Heart right ventricle (tissue), 16 donors: ENCODE results near the gene ATP11B. TPM values are rescaled to one million over a fixed set of nuclear protein-coding genes. Genes with fewer than 3 reads are reported as not detected.

Source experiments
- ATAC-seq, 8 donors: fragments of 200-7000 bp; cut with Tn5 transposase; one replicate each; pipeline ENCODE4 v1.9.1; 2020; ENCODE audit warnings: mild to moderate bottlenecking in 8 of 8, moderate library complexity in 8 of 8, moderate number of reproducible peaks in 1 of 8
- DNase-seq, 2 donors: peaks; one replicate each; pipeline ENCODE4 v3.0.0-alpha.2; 2020
- H3K27ac ChIP-seq, 10 donors: fragments of 200-600 bp; sonication (generic) in 2 of 10; one replicate each; pipeline versions ENCODE4 v1.5.0 to v1.8.0; 2020 to 2022; ENCODE audit warnings: mild to moderate bottlenecking in 3 of 10
- H3K27me3 ChIP-seq, 7 donors: fragments of 200-600 bp; one replicate each; pipeline ENCODE4 v1.8.0; 2021 to 2022; ENCODE audit warnings: mild to moderate bottlenecking in 2 of 7
- H3K36me3 ChIP-seq, 9 donors: fragments of 200-600 bp; sonication (generic) in 1 of 9; one replicate each; pipeline versions ENCODE4 v1.5.0 to v1.8.0; 2020 to 2022; ENCODE audit warnings: mild to moderate bottlenecking in 2 of 9
- H3K4me1 ChIP-seq, 9 donors: fragments of 200-600 bp; sonication (generic) in 1 of 9; one replicate each; pipeline versions ENCODE4 v1.5.0 to v1.8.0; 2020 to 2022; ENCODE audit warnings: mild to moderate bottlenecking in 4 of 9
- H3K4me3 ChIP-seq, 10 donors: fragments of 200-600 bp; sonication (generic) in 2 of 10; one replicate each; pipeline versions ENCODE4 v1.5.0 to v1.8.0; 2020 to 2022; ENCODE audit warnings: mild to moderate bottlenecking in 7 of 10, moderate library complexity in 2 of 10
- H3K9me3 ChIP-seq, 11 donors: fragments of 200-600 bp in 10 of 11; sonication (generic) in 2 of 11; one replicate each; pipeline versions ENCODE4 v1.5.0 to v1.8.0; 2013 to 2022; ENCODE audit warnings: mild to moderate bottlenecking in 2 of 11, control low read depth in 1 of 11, moderate library complexity in 1 of 11
- WGBS, 2 donors: extraction: QIAGEN DNeasy Blood & Tissue Kit; methylation state at CpG; one replicate each; pipeline ENCODE4 v1.1.7; 2013; ENCODE audit warnings: inconsistent platforms in 1 of 2; 5-methylcytosine and 5-hydroxymethylcytosine counted together
- intact Hi-C, 10 donors: fragments of 100-400 bp; cut with DNase I; formaldehyde crosslinking; loops; one replicate each; pipeline versions ENCODE4 v1.11.1 to v1.14.2; 2022
- polyA plus RNA-seq, 2 donors: library from polyadenylated mRNA; stranded (reverse); fragments of 200-250 nt; gene quantifications; one replicate each; pipeline ENCODE4 v1.2.3, GENCODE V29; 2013
- total RNA-seq, 10 donors: library from RNA; stranded (reverse); fragmentation: NEBNext Ultra II Directional in 3 of 10; extraction: Animal tissue kit (Norgen Biotek cat#: 25700) in 3 of 10; gene quantifications; one replicate each; pipeline versions ENCODE4 v1.2.1 to v1.2.4, GENCODE V29; 2021 to 2023
- TF ChIP-seq, protein P1 (sequence below), 9 donors: fragments of 200-600 bp; sonication (generic) in 2 of 9; IDR thresholded peaks; one replicate each; pipeline versions ENCODE4 v1.5.0 to v1.8.0; 2021 to 2022; ENCODE audit warnings: antibody characterized with exemption in 9 of 9, mild to moderate bottlenecking in 5 of 9, moderate library complexity in 1 of 9
- donor health status: Arrhythmogenic right ventricular cardiomyopathy.
- donor health status: ischemic (EF 13 %, LVEDD 7.1; RV severe dilation, severe dysfunction).
- donor health status: healthy with polysubstance abuse.
- donor health status: DM: no; HTN: yes; CAD: no.
- donor health status: DM: no; HTN: no; CAD: no.
- donor health status: ischemic (EF 25% LVEDD 6.9; RV normal size, moderate dysfunction).
- donor health status: ischemic (EF 25% LVEDD 5.7; RV mildly dilated, moderate dysfunction).
- donor health status: healthy.
- donor health status: DM: yes; HTN: yes; CAD: no.
- donor health status: Ischemic cardiomyopathy.
- donor health status: ischemic (EF 35%, LVEDD 5.7; RV mildly dilated, moderate dysfunction).
- donor health status: nonischemic (EF 11% LVEDD 7.7; RV severe dilation, severe dysfunction).
- donor health status: DM: yes; HTN: yes; CAD: no.
- donor health status: PGD.
- donor health status: ischemic (EF 29% LVEDD 5.4; RV normal size, mild dysfunction).
- donor health status: nonischemic (EF 23%, LVEDD 6.1; RV moderate dilation, normal function).

The ATP11B gene
- total and polyA plus RNA-seq, 12 donors, result 5.3 to 47.8 (median 36.8) TPM

- DNase-seq (no peak), ATAC-seq (no peak)
- Histone ChIP-seq H3K4me1 (peaks cover 0 to 12% (median 0%) of the 10 kb centered on the region in 9 donors), H3K36me3 (no peaks in the 10 kb centered on the region), H3K27ac (no peak overlapping the region), H3K9me3 (no peaks in the 10 kb centered on the region), H3K4me3 (no peak overlapping the region), H3K27me3 (peaks cover 0 to 39% (median 24%) of the 10 kb centered on the region in 7 donors)
- 58 to 67% methylated on average over 12 of the region's 12 CpGs for WGBS, 2 donors
- intact Hi-C loops, result loop anchor here in 1 of 10 donors (10.0 kb wide), 1 partner anchor 73 kb away; no protein-coding TSS in a partner anchor
- TF ChIP-seq, protein P1, sequence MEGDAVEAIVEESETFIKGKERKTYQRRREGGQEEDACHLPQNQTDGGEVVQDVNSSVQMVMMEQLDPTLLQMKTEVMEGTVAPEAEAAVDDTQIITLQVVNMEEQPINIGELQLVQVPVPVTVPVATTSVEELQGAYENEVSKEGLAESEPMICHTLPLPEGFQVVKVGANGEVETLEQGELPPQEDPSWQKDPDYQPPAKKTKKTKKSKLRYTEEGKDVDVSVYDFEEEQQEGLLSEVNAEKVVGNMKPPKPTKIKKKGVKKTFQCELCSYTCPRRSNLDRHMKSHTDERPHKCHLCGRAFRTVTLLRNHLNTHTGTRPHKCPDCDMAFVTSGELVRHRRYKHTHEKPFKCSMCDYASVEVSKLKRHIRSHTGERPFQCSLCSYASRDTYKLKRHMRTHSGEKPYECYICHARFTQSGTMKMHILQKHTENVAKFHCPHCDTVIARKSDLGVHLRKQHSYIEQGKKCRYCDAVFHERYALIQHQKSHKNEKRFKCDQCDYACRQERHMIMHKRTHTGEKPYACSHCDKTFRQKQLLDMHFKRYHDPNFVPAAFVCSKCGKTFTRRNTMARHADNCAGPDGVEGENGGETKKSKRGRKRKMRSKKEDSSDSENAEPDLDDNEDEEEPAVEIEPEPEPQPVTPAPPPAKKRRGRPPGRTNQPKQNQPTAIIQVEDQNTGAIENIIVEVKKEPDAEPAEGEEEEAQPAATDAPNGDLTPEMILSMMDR (IDR thresholded peaks at IDR 0.05), result no peak
Measured at GRCh38 chr3:182787302-182788036, 5.8 kb upstream of the ATP11B start.

GRCh38 chr3:182789371-182789770 is 3.9 kb upstream of the ATP11B start:
- ATAC-seq, result no peak
- intact Hi-C loops, result loop anchor here in 1 of 10 donors (10.0 kb wide), 1 partner anchor 75 kb away; no protein-coding TSS in a partner anchor
- WGBS, 2 donors, result 30 to 65% methylated on average over 1 of the region's 1 CpG
- Histone ChIP-seq H3K4me3 (no peak overlapping the region), H3K4me1 (peaks cover 0 to 15% (median 0%) of the 10 kb centered on the region in 9 donors), H3K27ac (peak overlapping the region in 1 of 10 donors; percentile 21), H3K9me3 (no peaks in the 10 kb centered on the region), H3K36me3 (no peaks in the 10 kb centered on the region), H3K27me3 (peaks cover 0 to 36% (median 24%) of the 10 kb centered on the region in 7 donors)
- TF ChIP-seq, protein P1 (IDR thresholded peaks at IDR 0.05), result no peak
- DNase-seq, result no peak

DNA sequence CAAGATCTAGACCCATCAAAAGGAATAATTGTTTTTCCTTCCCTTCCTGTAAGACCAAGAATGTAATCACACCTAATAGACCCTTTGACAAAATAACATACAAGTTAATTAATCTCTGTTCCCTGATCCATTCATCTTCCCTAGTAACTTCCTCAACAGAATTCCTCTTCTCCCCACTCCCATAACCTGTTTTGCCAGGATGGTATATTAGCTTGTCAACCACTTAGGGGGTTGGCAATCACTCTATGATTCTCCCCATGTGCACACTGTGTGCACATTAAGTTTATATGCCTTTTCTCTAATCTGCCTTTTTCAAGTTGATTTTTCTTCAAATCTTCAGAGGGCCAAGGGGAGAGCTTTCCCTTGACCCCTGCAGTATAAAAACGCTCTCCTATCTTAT is 2.7 kb upstream of the ATP11B start:
- Histone ChIP-seq H3K4me1 (peaks cover 0 to 23% (median 12%) of the 10 kb centered on the region in 9 donors), H3K36me3 (no peaks in the 10 kb centered on the region), H3K4me3 (no peak overlapping the region), H3K27me3 (peaks cover 0 to 24% (median 14%) of the 10 kb centered on the region in 7 donors), H3K27ac (no peak overlapping the region), H3K9me3 (no peaks in the 10 kb centered on the region)
- TF ChIP-seq, protein P1 (IDR thresholded peaks at IDR 0.05), result no peak
- no peak for DNase-seq
- ATAC-seq, result no peak
- intact Hi-C loops, result loop anchor here in 2 of 10 donors (5.0 kb wide), 2 partner anchors 37 to 187 kb away; no protein-coding TSS in a partner anchor
- WGBS, 2 donors, result 75 to 87% methylated on average over 1 of the region's 1 CpG

DNA sequence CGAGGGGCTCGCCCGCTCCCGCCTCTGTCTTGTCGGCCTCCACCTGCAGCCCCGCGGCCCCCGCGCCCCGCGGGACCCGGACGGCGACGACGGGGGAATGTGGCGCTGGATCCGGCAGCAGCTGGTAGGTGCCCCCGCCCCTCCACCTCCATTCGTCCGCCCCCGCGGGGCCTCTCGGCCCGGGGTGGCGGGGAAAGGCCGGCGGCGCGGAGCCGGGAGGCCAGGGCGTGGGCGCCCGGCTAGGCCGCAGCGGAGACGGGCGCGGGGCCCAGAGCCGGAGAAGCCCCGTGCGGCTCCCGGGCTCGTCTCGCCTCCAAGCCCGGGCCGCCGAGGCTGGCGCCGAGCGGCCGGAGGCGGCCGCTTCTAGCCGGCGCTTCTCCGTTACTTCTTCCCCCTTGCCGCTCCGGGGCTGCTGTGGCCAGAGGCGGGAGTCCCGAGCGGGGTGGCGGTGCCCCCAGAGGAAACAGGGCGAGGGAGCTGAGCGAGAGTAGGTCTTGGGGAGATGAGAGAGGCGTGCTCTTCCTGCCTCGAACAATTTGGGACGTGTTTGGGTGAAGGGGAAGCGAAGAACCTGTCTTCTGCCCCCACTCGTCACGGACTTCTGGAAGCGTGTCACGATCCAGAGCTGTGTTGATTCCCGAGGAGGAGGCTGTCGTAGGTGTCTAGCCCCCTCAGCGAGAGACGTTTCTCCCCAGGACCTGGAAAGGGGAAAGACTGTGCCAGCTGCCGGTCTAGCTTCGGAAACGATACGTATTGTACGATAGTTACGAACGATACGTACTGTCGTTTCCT is 555 bp downstream of the ATP11B start:
- H3K27ac ChIP-seq, result peak overlapping the region; percentile 90 to 97 (median 93)
- peak; percentile 32 to 37 for DNase-seq
- H3K27me3 ChIP-seq, result no peaks in the 10 kb centered on the region
- WGBS, 2 donors, result 0% methylated on average over 70 to 86 of the region's 86 CpGs
- H3K36me3 ChIP-seq, result no peaks in the 10 kb centered on the region
- peak overlapping the region; percentile 78 to 96 (median 88) for H3K4me3 ChIP-seq
- intact Hi-C loops, result loop anchor here in 2 of 10 donors (5.0 kb wide), 2 partner anchors 33 to 183 kb away; no protein-coding TSS in a partner anchor
- ATAC-seq, result peak; percentile 43 to 84 (median 56)
- TF ChIP-seq, protein P1 (IDR thresholded peaks at IDR 0.05), result no peak
- H3K9me3 ChIP-seq, result no peaks in the 10 kb centered on the region
- H3K4me1 ChIP-seq, result peaks cover 0 to 50% (median 36%) of the 10 kb centered on the region in 9 donors
